Measurements from ENCODE around the gene KATNAL2.

- no peak for TF ChIP-seq RARB (CRISPR knock-in tag; IDR thresholded peaks at IDR 0.05)
- TF ChIP-seq TCF4 (CRISPR knock-in tag; IDR thresholded peaks at IDR 0.05; ENCODE audit: borderline replicate concordance), result no peak
- no peak for TF ChIP-seq ZNF8 (CRISPR knock-in tag; IDR thresholded peaks at IDR 0.05)
These were observed 24.6 kb upstream of the KATNAL2 start for GRCh38 chr18:46892842-46893241.
